GM19193 (cell line): ENCODE data around the gene RIMBP2.

Experiments
- POLR2A ChIP-seq: IDR thresholded peaks from 4 replicates; pipeline ENCODE4 v1.6.1; 2011; ENCODE audit not compliant: insufficient read depth, insufficient read length; ENCODE audit errors: extremely low read depth

RIMBP2 gene

GRCh38 chr12:130642856-130643255, 73.2 kb downstream of the RIMBP2 start:
- TF ChIP-seq POLR2A: no peak

- no peak for TF ChIP-seq POLR2A
Observed at GRCh38 chr12:130641533-130642184, 74.4 kb downstream of the RIMBP2 start.

- no peak for TF ChIP-seq POLR2A
Observed at GRCh38 chr12:130640901-130641300, 75.2 kb downstream of the RIMBP2 start.

GRCh38 chr12:130640496-130640895, 75.6 kb downstream of the RIMBP2 start:
- TF ChIP-seq POLR2A: no peak

GRCh38 chr12:130639476-130640424, 76.3 kb downstream of the RIMBP2 start:
- TF ChIP-seq POLR2A: no peak

- TF ChIP-seq POLR2A: no peak
Observed at GRCh38 chr12:130636370-130636769, 79.7 kb downstream of the RIMBP2 start.

GRCh38 chr12:130634866-130635265, 81.2 kb downstream of the RIMBP2 start:
- TF ChIP-seq POLR2A: no peak

- no peak for TF ChIP-seq POLR2A
Observed at GRCh38 chr12:130633771-130634170, 82.3 kb downstream of the RIMBP2 start.

- TF ChIP-seq POLR2A: no peak
Observed at GRCh38 chr12:130632642-130633041, 83.5 kb downstream of the RIMBP2 start.

GRCh38 chr12:130628304-130628703, 87.8 kb downstream of the RIMBP2 start:
- TF ChIP-seq POLR2A: no peak

GRCh38 chr12:130627175-130627574, 88.9 kb downstream of the RIMBP2 start:
- no peak for TF ChIP-seq POLR2A

- TF ChIP-seq POLR2A: no peak
Observed at GRCh38 chr12:130626601-130627000, 89.5 kb downstream of the RIMBP2 start.

GRCh38 chr12:130625201-130625600, 90.9 kb downstream of the RIMBP2 start:
- TF ChIP-seq POLR2A: no peak

GRCh38 chr12:130622803-130623202, 93.3 kb downstream of the RIMBP2 start:
- TF ChIP-seq POLR2A: no peak

- no peak for TF ChIP-seq POLR2A
Observed at GRCh38 chr12:130621696-130622298, 94.3 kb downstream of the RIMBP2 start.
